ENCODE results near the gene SLC35F3. TPM values are rescaled to one million over a fixed set of nuclear protein-coding genes. Genes with fewer than 3 reads are reported as not detected.

The SLC35F3 gene
- total and polyA plus RNA-seq, 9 of the 15 experiments (the other 6 are each of a cell fraction or from before 2014, with no cell fraction given): 0.04 to 0.07 (median 0.04) TPM; not detected in 6

DNA sequence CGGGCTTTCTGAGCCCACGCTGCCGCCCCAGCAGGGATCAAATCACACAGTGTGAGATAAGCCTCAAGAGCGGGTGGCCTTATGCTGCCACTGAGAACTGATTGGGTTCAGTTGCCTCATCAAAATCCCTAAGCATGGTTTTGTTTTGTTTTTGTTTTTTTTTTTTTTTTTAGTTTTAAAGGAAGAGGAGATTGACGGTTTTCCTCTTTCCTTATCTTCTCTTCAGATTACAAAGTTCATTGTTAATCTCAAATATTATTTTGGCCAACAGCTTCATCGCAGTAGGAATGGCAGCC lies 469.4 kb downstream of the SLC35F3 start (continued):
- TF ChIP-seq, protein P1, sequence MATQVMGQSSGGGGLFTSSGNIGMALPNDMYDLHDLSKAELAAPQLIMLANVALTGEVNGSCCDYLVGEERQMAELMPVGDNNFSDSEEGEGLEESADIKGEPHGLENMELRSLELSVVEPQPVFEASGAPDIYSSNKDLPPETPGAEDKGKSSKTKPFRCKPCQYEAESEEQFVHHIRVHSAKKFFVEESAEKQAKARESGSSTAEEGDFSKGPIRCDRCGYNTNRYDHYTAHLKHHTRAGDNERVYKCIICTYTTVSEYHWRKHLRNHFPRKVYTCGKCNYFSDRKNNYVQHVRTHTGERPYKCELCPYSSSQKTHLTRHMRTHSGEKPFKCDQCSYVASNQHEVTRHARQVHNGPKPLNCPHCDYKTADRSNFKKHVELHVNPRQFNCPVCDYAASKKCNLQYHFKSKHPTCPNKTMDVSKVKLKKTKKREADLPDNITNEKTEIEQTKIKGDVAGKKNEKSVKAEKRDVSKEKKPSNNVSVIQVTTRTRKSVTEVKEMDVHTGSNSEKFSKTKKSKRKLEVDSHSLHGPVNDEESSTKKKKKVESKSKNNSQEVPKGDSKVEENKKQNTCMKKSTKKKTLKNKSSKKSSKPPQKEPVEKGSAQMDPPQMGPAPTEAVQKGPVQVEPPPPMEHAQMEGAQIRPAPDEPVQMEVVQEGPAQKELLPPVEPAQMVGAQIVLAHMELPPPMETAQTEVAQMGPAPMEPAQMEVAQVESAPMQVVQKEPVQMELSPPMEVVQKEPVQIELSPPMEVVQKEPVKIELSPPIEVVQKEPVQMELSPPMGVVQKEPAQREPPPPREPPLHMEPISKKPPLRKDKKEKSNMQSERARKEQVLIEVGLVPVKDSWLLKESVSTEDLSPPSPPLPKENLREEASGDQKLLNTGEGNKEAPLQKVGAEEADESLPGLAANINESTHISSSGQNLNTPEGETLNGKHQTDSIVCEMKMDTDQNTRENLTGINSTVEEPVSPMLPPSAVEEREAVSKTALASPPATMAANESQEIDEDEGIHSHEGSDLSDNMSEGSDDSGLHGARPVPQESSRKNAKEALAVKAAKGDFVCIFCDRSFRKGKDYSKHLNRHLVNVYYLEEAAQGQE (IDR thresholded peaks at IDR 0.05; ENCODE audit: borderline replicate concordance): no peak
- TF ChIP-seq, protein P1 (CRISPR knock-in tag; IDR thresholded peaks at IDR 0.05; ENCODE audit: low read depth): no peak
- TF ChIP-seq ZNF253 (CRISPR knock-in tag; conservative IDR thresholded peaks at IDR 0.05) (no peak), FOXP1 (CRISPR knock-in tag; IDR thresholded peaks at IDR 0.05) (no peak), IFI16 (CRISPR knock-in tag; IDR thresholded peaks at IDR 0.05) (no peak), SOX6 (IDR thresholded peaks at IDR 0.05) (no peak), PHB2 (IDR thresholded peaks at IDR 0.05; ENCODE audit: low read depth) (no peak)
- TF ChIP-seq, protein P2, sequence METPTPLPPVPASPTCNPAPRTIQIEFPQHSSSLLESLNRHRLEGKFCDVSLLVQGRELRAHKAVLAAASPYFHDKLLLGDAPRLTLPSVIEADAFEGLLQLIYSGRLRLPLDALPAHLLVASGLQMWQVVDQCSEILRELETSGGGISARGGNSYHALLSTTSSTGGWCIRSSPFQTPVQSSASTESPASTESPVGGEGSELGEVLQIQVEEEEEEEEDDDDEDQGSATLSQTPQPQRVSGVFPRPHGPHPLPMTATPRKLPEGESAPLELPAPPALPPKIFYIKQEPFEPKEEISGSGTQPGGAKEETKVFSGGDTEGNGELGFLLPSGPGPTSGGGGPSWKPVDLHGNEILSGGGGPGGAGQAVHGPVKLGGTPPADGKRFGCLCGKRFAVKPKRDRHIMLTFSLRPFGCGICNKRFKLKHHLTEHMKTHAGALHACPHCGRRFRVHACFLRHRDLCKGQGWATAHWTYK (CRISPR knock-in tag; IDR thresholded peaks at IDR 0.05): no peak
- TF ChIP-seq, protein P3, sequence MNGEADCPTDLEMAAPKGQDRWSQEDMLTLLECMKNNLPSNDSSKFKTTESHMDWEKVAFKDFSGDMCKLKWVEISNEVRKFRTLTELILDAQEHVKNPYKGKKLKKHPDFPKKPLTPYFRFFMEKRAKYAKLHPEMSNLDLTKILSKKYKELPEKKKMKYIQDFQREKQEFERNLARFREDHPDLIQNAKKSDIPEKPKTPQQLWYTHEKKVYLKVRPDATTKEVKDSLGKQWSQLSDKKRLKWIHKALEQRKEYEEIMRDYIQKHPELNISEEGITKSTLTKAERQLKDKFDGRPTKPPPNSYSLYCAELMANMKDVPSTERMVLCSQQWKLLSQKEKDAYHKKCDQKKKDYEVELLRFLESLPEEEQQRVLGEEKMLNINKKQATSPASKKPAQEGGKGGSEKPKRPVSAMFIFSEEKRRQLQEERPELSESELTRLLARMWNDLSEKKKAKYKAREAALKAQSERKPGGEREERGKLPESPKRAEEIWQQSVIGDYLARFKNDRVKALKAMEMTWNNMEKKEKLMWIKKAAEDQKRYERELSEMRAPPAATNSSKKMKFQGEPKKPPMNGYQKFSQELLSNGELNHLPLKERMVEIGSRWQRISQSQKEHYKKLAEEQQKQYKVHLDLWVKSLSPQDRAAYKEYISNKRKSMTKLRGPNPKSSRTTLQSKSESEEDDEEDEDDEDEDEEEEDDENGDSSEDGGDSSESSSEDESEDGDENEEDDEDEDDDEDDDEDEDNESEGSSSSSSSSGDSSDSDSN (IDR thresholded peaks at IDR 0.05; ENCODE audit: borderline replicate concordance in 1 of 2, low read depth in 2 of 2, low read length in 2 of 2): no peak; a peak in 1 of 4 replicates
- TF ChIP-seq, protein P4, sequence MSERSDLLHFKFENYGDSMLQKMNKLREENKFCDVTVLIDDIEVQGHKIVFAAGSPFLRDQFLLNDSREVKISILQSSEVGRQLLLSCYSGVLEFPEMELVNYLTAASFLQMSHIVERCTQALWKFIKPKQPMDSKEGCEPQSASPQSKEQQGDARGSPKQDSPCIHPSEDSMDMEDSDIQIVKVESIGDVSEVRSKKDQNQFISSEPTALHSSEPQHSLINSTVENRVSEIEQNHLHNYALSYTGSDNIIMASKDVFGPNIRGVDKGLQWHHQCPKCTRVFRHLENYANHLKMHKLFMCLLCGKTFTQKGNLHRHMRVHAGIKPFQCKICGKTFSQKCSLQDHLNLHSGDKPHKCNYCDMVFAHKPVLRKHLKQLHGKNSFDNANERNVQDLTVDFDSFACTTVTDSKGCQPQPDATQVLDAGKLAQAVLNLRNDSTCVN (CRISPR knock-in tag; IDR thresholded peaks at IDR 0.05): no peak
- TF ChIP-seq, protein P5, sequence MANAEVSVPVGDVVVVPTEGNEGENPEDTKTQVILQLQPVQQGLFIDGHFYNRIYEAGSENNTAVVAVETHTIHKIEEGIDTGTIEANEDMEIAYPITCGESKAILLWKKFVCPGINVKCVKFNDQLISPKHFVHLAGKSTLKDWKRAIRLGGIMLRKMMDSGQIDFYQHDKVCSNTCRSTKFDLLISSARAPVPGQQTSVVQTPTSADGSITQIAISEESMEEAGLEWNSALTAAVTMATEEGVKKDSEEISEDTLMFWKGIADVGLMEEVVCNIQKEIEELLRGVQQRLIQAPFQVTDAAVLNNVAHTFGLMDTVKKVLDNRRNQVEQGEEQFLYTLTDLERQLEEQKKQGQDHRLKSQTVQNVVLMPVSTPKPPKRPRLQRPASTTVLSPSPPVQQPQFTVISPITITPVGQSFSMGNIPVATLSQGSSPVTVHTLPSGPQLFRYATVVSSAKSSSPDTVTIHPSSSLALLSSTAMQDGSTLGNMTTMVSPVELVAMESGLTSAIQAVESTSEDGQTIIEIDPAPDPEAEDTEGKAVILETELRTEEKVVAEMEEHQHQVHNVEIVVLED (CRISPR knock-in tag; IDR thresholded peaks at IDR 0.05): no peak
- TF ChIP-seq, protein P6, sequence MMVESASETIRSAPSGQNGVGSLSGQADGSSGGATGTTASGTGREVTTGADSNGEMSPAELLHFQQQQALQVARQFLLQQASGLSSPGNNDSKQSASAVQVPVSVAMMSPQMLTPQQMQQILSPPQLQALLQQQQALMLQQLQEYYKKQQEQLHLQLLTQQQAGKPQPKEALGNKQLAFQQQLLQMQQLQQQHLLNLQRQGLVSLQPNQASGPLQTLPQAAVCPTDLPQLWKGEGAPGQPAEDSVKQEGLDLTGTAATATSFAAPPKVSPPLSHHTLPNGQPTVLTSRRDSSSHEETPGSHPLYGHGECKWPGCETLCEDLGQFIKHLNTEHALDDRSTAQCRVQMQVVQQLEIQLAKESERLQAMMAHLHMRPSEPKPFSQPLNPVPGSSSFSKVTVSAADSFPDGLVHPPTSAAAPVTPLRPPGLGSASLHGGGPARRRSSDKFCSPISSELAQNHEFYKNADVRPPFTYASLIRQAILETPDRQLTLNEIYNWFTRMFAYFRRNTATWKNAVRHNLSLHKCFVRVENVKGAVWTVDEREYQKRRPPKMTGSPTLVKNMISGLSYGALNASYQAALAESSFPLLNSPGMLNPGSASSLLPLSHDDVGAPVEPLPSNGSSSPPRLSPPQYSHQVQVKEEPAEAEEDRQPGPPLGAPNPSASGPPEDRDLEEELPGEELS (CRISPR knock-in tag; IDR thresholded peaks at IDR 0.05; ENCODE audit: borderline replicate concordance): no peak

Measured in K562 (cell line).